BLaER1 treated with 17β-estradiol and CSF1 and Interleukin-3, amounts not matched to agents 10 nM and 100 nM (cell line): ENCODE data around the gene BFSP1.

Experiments used
- H3K27ac ChIP-seq, 11 experiments: shearing (Covaris generic); formaldehyde crosslinking; 2 replicates each; pipeline ENCODE4 v1.8.1; 2022
- H3K27me3 ChIP-seq, 11 experiments: shearing (Covaris generic); formaldehyde crosslinking; 2 replicates each; pipeline ENCODE4 v1.8.1; 2022
- H3K36me3 ChIP-seq, 11 experiments: shearing (Covaris generic); formaldehyde crosslinking; 2 replicates each; pipeline ENCODE4 v1.8.1; 2022
- H3K4me1 ChIP-seq, 10 experiments: shearing (Covaris generic); formaldehyde crosslinking; 2 replicates each; pipeline ENCODE4 v1.8.1; 2022
- H3K4me2 ChIP-seq, 11 experiments: shearing (Covaris generic); formaldehyde crosslinking; 2 replicates each; pipeline ENCODE4 v1.8.1; 2022
- H3K4me3 ChIP-seq, 10 experiments: shearing (Covaris generic); formaldehyde crosslinking; 2 replicates each; pipeline ENCODE4 v1.8.1; 2022
- H3K9ac ChIP-seq, 11 experiments: shearing (Covaris generic); formaldehyde crosslinking; 2 replicates each; pipeline ENCODE4 v1.8.1; 2022
- H3K9me3 ChIP-seq, 11 experiments: shearing (Covaris generic); formaldehyde crosslinking; replicated peaks in 1 of 11; 2 replicates each; pipeline ENCODE4 v1.8.1; 2022
- H4K20me1 ChIP-seq, 11 experiments: shearing (Covaris generic); formaldehyde crosslinking; 2 replicates each; pipeline ENCODE4 v1.8.1; 2022
- Cebpa-rat ChIP-seq, 11 experiments: shearing (Covaris generic); IDR thresholded peaks; 2 replicates each; pipeline ENCODE4 v1.8.1; 2022

Gene BFSP1

DNA sequence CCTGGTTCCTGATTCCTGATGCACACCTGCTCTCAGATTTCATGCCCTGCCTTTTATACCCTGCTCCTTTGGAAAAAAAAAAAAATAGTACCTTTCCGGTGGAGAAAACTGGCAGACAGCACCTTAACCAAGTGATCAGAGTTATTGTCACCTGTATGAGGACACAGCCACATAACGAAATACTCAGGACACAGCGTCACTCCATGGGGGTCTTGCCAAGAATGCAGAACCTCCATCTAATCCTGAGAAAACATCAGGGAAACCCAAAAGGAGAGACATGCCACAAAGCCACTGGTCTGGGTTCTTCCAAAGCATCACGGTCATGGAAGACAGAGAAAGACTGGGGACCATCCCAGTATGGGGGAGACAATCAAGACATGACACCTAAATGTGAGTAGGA is 29.1 kb downstream of the BFSP1 start:
- Histone ChIP-seq H3K4me1 (peaks cover 20 to 43% (median 36%) of the 10 kb centered on the region in 10 experiments), H4K20me1 (no peaks in the 10 kb centered on the region), H3K36me3 (no peaks in the 10 kb centered on the region), H3K27me3 (no peaks in the 10 kb centered on the region; a peak in 1 of 22 replicates), H3K4me2 (no peak overlapping the region), H3K9me3 (no peaks in the 10 kb centered on the region), H3K27ac (no peak overlapping the region), H3K9ac (no peak overlapping the region), H3K4me3 (no peak overlapping the region)
- no peak for TF ChIP-seq Cebpa-rat (IDR thresholded peaks at IDR 0.05)

DNA sequence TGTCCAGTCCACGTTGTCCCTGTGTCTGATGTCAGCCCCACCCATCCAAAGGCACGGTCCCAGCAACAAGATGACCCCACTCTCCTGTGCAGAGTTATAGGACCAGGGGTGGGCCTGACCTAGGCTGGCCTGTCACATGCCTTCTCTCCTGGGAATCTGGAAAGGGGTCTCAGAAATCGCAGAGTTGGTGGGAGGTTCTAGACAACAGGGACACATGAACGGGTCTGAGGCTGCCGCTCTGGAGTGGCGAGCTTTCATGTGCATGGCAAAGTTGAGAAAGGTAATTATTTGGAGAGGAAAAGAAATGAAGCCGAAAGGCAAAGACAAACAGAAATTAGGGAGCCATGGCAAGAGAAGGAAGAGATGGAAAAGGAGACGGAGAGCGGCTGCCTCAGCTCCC is 29.5 kb downstream of the BFSP1 start:
- no peaks in the 10 kb centered on the region for H4K20me1 ChIP-seq
- peaks cover 19 to 39% (median 33%) of the 10 kb centered on the region in 10 experiments for H3K4me1 ChIP-seq
- no peak for TF ChIP-seq Cebpa-rat (IDR thresholded peaks at IDR 0.05)
- H3K27me3 ChIP-seq: no peaks in the 10 kb centered on the region; a peak in 1 of 22 replicates
- H3K9me3 ChIP-seq: no peaks in the 10 kb centered on the region
- no peak overlapping the region for H3K4me2 ChIP-seq
- H3K4me3 ChIP-seq: no peak overlapping the region
- H3K9ac ChIP-seq: no peak overlapping the region
- no peaks in the 10 kb centered on the region for H3K36me3 ChIP-seq
- H3K27ac ChIP-seq: no peak overlapping the region

DNA sequence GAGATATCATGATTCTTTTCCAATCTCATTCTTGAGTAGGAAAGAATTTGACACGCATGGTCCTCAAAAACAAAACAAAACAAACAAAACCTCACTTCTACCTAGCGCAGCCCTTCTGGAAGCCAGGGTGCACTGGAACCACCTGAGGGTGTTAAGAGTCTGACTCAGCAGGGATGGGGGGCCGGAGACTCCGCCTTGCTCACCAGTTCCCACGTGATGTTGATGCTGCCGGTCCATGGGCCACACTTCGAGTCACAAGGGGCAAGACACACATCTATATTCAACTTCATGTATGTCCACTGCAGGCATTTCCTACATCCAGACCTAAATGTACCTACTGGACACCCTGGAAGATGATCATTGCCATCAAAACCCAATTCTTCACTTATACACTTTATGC is 30.4 kb downstream of the BFSP1 start:
- no peaks in the 10 kb centered on the region for H3K27me3 ChIP-seq
- no peak for TF ChIP-seq Cebpa-rat (IDR thresholded peaks at IDR 0.05)
- no peaks in the 10 kb centered on the region for H4K20me1 ChIP-seq

DNA sequence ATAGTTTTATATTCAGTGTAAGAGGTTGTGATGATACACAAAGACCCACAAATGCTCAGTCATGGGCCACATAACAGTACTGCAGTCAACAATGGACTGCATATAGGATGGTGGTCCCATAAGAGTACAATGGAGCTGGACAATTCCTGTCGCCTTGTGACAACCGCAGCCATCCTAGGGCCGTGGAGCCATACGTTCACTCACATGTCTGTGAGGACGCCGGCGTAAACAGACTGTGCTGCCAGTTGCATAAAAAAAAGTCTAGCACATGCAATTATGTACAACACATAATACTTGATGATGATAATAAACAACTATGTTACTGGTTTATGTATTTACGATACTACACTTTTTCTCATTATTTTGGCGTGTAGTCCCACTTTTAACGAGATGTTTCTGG is 30.9 kb downstream of the BFSP1 start:
- Histone ChIP-seq H3K9me3 (no peaks in the 10 kb centered on the region), H3K27ac (no peak overlapping the region), H3K4me1 (peaks cover 5 to 24% (median 19%) of the 10 kb centered on the region in 10 experiments; a peak in 19 of 20 replicates), H3K27me3 (no peaks in the 10 kb centered on the region), H3K4me3 (no peak overlapping the region), H3K4me2 (no peak overlapping the region), H3K9ac (no peak overlapping the region), H3K36me3 (no peaks in the 10 kb centered on the region), H4K20me1 (no peaks in the 10 kb centered on the region)
- TF ChIP-seq Cebpa-rat (IDR thresholded peaks at IDR 0.05): no peak

More for the DNA sequence above, 30.4 kb downstream of the BFSP1 start:
- Histone ChIP-seq H3K9me3 (no peaks in the 10 kb centered on the region), H3K4me2 (no peak overlapping the region), H3K9ac (no peak overlapping the region), H3K36me3 (no peaks in the 10 kb centered on the region), H3K4me3 (no peak overlapping the region), H3K4me1 (peaks cover 10 to 30% (median 25%) of the 10 kb centered on the region in 10 experiments), H3K27ac (no peak overlapping the region)

DNA sequence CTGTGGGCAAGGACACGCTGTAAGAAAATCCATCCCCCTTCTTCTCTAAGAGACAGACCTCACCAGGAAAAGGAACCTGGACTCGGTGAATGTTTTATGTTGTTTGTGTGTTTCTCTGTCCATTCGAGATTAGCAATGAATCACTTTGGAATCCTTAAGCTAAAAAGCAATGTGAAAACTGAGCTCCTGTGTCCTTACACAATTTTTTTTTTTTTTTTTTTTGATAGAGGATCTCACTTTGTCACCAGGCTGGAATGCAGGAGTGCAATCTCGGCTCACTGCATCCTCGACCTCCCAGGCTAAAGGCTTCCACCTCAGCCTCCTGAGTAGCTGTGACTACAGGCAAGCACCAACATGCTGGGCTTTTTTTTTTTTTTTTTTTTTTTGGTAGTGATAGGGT is 32.1 kb downstream of the BFSP1 start:
- no peaks in the 10 kb centered on the region for H3K36me3 ChIP-seq
- H3K9ac ChIP-seq: no peak overlapping the region
- no peaks in the 10 kb centered on the region for H3K27me3 ChIP-seq
- H3K4me3 ChIP-seq: no peak overlapping the region
- no peak overlapping the region for H3K27ac ChIP-seq
- H3K4me2 ChIP-seq: no peak overlapping the region
- H4K20me1 ChIP-seq: no peaks in the 10 kb centered on the region
- no peaks in the 10 kb centered on the region for H3K9me3 ChIP-seq
- no peak for TF ChIP-seq Cebpa-rat (IDR thresholded peaks at IDR 0.05)
- H3K4me1 ChIP-seq: peaks cover 0 to 12% (median 8%) of the 10 kb centered on the region in 10 experiments; a peak in 17 of 20 replicates

DNA sequence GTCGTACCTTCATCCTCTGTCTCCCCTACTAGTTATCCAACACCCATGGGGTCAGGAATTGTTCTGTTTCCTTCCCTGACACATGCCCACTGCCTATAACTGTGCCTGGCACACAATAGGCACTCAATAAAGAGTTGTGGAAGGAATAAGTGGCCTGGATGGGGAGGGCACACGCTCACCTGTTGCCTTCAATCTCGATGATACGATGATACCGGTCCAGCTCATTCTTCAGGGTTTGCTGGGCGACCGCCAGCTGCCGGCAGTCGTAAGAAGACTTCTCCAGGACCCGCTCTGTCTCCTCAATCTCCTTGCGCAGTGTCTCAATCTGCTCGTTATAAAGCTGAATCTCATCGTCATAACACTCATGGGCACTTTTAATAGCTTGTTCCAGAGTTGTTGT is 32.5 kb downstream of the BFSP1 start:
- Histone ChIP-seq H3K4me2 (no peak overlapping the region), H3K9ac (no peak overlapping the region), H4K20me1 (no peaks in the 10 kb centered on the region), H3K4me1 (peaks cover 0 to 8% (median 4%) of the 10 kb centered on the region in 10 experiments; a peak in 15 of 20 replicates), H3K36me3 (no peaks in the 10 kb centered on the region), H3K27ac (no peak overlapping the region), H3K4me3 (no peak overlapping the region), H3K9me3 (no peaks in the 10 kb centered on the region), H3K27me3 (no peaks in the 10 kb centered on the region)
- TF ChIP-seq Cebpa-rat (IDR thresholded peaks at IDR 0.05): no peak

DNA sequence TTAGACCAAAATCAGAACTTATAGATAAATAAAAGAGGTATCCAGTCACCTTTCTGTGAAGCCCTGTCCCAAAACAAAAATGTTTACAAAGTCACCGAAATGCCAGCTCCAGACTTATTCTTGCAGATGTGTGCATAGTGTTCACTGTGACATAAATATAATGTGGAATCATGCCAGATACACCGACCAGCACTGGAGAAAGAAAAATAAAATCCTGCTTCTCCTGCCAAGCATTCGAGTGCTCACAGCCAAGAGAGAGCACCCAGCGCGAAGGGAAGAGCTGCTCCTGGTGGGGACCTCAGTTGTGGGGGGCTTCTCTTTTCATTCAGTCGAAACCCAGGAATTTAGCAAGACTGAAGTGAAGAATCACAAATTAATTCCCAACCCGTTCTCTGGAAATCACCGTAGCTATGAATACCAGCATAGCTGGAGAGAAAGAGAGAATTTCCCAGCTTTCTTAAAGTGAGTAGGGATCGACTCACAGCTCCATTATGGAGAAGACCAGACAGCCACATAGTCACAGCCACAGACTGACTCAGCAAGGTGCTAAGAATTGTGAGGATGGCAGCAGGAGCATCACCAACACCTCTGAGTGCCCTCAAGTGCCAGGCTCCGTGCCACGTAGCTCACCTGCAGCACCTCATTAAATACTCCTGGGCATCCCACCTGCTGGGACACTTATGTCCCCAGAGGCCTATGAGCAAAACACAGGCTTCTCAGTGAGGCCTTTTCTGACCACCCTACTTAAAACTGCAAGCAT is 33.2 kb downstream of the BFSP1 start:
- Histone ChIP-seq H3K4me2 (no peak overlapping the region), H3K27ac (no peak overlapping the region), H3K4me3 (no peak overlapping the region), H3K27me3 (no peaks in the 10 kb centered on the region), H3K9me3 (no peaks in the 10 kb centered on the region), H4K20me1 (no peaks in the 10 kb centered on the region), H3K4me1 (peaks cover 0 to 2% (median 0%) of the 10 kb centered on the region in 10 experiments; a peak in 4 of 20 replicates), H3K9ac (no peak overlapping the region), H3K36me3 (no peaks in the 10 kb centered on the region)
- TF ChIP-seq Cebpa-rat (IDR thresholded peaks at IDR 0.05): no peak

DNA sequence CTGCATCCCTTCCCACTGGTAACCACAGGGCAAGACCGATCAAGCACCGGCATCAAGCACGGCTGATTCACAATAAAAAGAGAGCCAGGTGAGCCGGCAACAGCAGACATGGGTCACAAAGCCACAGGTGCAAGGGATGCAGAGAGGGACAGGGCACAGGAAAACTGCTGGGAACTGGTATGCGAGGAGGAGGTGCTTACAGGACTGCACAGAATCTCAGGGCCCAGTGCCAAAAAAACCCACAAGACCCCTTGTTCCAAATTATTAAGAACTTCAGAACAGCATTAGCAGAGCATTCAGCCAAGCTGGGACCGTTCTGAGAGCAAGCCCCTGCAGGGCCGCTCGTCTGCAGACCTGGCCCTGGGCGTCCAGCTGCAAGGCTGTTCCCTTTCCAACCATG is 35.4 kb downstream of the BFSP1 start:
- H3K9ac ChIP-seq: no peak overlapping the region
- no peaks in the 10 kb centered on the region for H3K4me1 ChIP-seq
- no peaks in the 10 kb centered on the region for H4K20me1 ChIP-seq
- H3K36me3 ChIP-seq: no peaks in the 10 kb centered on the region
- H3K9me3 ChIP-seq: no peaks in the 10 kb centered on the region
- H3K27me3 ChIP-seq: no peaks in the 10 kb centered on the region
- H3K4me2 ChIP-seq: no peak overlapping the region
- H3K4me3 ChIP-seq: no peak overlapping the region
- H3K27ac ChIP-seq: no peak overlapping the region
- TF ChIP-seq Cebpa-rat (IDR thresholded peaks at IDR 0.05): no peak

DNA sequence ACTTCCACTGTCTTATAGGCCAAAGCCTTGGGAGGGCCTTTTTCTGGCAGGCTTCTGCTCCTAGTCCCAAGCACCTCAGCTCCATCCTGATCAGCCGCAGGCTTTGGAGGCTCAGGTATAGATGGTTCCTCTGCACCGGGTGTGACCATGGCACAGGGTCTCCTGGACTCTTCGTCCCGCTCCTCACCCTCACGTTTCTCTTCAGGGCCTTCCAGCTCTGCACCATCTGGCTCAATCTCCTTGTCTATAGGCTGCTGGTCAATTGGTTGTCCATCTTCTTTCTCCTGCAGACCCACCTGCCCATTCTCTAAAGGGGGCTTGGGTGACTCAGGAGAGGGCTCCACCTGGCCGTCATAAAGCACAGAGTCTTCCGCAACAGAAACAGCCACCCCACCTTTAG is 37.0 kb downstream of the BFSP1 start:
- 0 out of 22 replicates have a peak, but pooled peaks cover 0 to 3% (median 0%) of the 10 kb centered on the region in 11 experiments for H3K9me3 ChIP-seq
- TF ChIP-seq Cebpa-rat (IDR thresholded peaks at IDR 0.05): no peak
- H3K4me2 ChIP-seq: no peak overlapping the region
- H4K20me1 ChIP-seq: no peaks in the 10 kb centered on the region
- no peak overlapping the region for H3K9ac ChIP-seq
- no peaks in the 10 kb centered on the region for H3K27me3 ChIP-seq
- H3K4me1 ChIP-seq: peaks cover 0 to 4% (median 0%) of the 10 kb centered on the region in 10 experiments; a peak in 3 of 20 replicates
- H3K4me3 ChIP-seq: no peak overlapping the region
- H3K36me3 ChIP-seq: no peaks in the 10 kb centered on the region
- no peak overlapping the region for H3K27ac ChIP-seq

DNA sequence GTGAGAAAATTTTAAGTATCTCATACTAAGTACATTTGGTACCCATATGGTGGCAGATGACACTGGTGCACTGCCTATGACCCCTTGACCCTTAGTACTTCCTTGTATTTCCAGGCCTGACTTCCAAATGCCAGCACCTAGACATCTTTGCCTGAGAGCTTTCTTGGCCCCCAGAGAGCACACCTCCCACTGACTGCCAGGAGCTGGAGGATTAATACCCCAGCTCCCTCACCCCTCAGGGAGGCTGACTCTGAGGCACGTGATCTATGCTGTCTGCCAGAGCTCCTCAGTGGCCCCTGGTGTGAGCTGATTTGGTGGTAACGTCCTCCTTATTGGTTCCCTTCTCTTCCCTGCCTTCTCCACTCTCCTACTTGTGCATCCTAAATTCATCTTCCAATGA is 38.0 kb downstream of the BFSP1 start:
- no peak overlapping the region for H3K4me2 ChIP-seq
- H3K4me1 ChIP-seq: peaks cover 0 to 7% (median 0%) of the 10 kb centered on the region in 10 experiments; a peak in 3 of 20 replicates
- no peak overlapping the region for H3K27ac ChIP-seq
- H3K27me3 ChIP-seq: no peaks in the 10 kb centered on the region
- no peak overlapping the region for H3K4me3 ChIP-seq
- no peak overlapping the region for H3K9ac ChIP-seq
- TF ChIP-seq Cebpa-rat (IDR thresholded peaks at IDR 0.05): no peak
- 0 out of 22 replicates have a peak, but pooled peaks cover 0 to 4% (median 0%) of the 10 kb centered on the region in 11 experiments for H3K9me3 ChIP-seq
- no peaks in the 10 kb centered on the region for H4K20me1 ChIP-seq
- no peaks in the 10 kb centered on the region for H3K36me3 ChIP-seq
